GM12872 (cell line): ENCODE results near the gene GADD45A.

Experiments used
- TF ChIP-seq, protein P1 (sequence below): IDR thresholded peaks from 3 replicates; pipeline ENCODE4 v1.5.1; 2011; ENCODE audit warnings: low read depth, mild to moderate bottlenecking, low read length, moderate library complexity; ENCODE audit not compliant: insufficient read depth

Gene GADD45A

DNA sequence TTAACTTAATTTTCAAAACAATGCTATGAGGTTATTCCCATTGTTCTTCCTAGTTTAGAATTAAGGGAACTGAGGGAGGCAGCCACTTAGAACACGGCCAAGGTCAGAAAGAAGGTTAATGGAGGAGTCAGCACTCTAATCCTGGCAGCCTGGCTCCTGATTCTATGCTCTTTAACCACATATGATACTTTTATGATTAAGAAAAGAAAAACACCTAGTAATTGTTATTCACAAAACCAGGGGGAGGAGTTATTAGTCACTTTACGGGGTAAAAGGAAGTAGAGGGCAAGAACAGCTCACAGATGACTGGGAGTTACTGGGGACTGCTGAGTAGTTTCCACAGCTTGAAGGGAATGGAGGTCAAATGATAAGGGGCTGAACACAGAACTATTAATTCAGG is 38.6 kb downstream of the GADD45A start:
- TF ChIP-seq, protein P1, sequence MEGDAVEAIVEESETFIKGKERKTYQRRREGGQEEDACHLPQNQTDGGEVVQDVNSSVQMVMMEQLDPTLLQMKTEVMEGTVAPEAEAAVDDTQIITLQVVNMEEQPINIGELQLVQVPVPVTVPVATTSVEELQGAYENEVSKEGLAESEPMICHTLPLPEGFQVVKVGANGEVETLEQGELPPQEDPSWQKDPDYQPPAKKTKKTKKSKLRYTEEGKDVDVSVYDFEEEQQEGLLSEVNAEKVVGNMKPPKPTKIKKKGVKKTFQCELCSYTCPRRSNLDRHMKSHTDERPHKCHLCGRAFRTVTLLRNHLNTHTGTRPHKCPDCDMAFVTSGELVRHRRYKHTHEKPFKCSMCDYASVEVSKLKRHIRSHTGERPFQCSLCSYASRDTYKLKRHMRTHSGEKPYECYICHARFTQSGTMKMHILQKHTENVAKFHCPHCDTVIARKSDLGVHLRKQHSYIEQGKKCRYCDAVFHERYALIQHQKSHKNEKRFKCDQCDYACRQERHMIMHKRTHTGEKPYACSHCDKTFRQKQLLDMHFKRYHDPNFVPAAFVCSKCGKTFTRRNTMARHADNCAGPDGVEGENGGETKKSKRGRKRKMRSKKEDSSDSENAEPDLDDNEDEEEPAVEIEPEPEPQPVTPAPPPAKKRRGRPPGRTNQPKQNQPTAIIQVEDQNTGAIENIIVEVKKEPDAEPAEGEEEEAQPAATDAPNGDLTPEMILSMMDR: no peak

GRCh38 chr1:67724928-67725560 is 40.0 kb downstream of the GADD45A start:
- TF ChIP-seq, protein P1: no peak

GRCh38 chr1:67726224-67726623 is 41.2 kb downstream of the GADD45A start:
- TF ChIP-seq, protein P1: no peak

GRCh38 chr1:67729872-67730271 is 44.9 kb downstream of the GADD45A start:
- TF ChIP-seq, protein P1: no peak

DNA sequence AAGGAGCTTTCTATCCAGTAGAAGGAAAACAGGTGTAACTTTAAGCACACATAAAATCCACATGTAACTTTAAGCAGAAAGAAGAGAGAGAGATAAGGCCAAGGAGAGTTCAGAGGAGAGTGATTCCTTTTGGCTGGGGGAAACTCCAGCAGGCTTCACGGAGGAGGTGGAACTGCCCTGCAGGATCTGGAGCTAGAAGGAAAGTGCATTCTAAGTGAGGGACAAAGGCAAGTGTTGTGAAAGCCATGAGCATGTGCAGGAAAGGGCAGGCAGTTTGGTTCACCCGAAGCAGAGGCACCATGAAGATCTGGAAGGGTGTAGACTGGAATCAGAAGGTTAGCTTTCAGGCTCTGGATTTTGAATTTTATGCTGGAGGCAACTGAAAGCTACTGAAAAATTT is 46.3 kb downstream of the GADD45A start:
- TF ChIP-seq, protein P1: no peak

- TF ChIP-seq, protein P1: no peak
Observed at GRCh38 chr1:67732750-67733151, 47.8 kb downstream of the GADD45A start.

DNA sequence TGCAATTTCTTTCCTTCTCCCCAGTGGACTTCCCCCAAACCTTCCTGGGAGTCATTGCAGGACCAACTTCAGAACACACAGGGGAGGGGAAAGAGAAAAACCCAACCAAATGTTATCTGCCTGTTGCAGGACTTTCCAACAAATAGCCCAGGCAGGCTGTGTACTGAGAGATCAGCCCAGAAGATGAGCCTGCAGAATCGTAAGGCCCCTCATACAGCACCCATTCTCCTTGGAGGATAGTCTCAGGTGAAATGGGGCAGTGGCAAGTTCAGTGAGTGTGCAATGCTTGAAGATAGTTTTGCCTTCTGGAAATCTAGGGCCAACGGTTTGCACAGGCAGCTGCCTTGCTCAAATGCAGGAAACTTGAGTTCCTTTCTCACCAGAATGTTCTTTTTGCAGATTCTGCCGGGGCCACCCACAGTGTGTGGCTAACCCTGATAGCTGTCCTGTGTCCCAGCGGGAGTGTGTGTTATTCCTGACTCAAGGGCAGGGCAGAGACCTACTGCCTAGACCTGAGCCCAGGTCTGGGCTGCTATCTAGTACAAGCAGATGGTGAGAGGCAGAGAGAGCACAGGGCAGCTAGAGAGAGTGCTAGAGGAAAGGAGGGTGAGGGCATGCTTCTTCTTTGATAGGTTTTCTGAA is 48.8 kb downstream of the GADD45A start:
- TF ChIP-seq, protein P1: no peak
